OCI-LY3 (cell line): ENCODE data around the gene EFCAB8.

Experiments
- H2AFZ ChIP-seq: fragments of 200-600, 300-600 bp; shearing (Covaris generic); 2 replicates; pipeline ENCODE4 v1.6.0; 2014; ENCODE audit warnings: antibody characterized with exemption, low read depth, low read length
- H3K27ac ChIP-seq: fragments of 200-600, 300-600 bp; sonication (generic); 2 replicates; pipeline ENCODE4 v1.5.1; 2014; ENCODE audit warnings: mild to moderate bottlenecking, low read length, moderate library complexity, mixed read lengths
- H3K27me3 ChIP-seq: fragments of 200-600, 300-600 bp; sonication (generic); 2 replicates; pipeline ENCODE4 v1.6.1; 2014; ENCODE audit warnings: low read depth, low read length, mixed read lengths
- H3K36me3 ChIP-seq: fragments of 200-600, 300-600 bp; sonication (generic); replicated peaks from 2 replicates; pipeline ENCODE3; 2014; ENCODE audit warnings: low read depth, low read length, mixed read lengths
- H3K4me1 ChIP-seq: fragments of 300-600, 200-600 bp; sonication (generic); 2 replicates; pipeline ENCODE4 v1.6.1; 2014; ENCODE audit warnings: low read length, mixed read lengths
- H3K4me2 ChIP-seq: fragments of 200-600, 300-600 bp; sonication (generic); 2 replicates; pipeline ENCODE4 v1.6.1; 2014; ENCODE audit warnings: low read length, mixed read lengths
- H3K4me3 ChIP-seq: fragments of 300-600, 200-600 bp; sonication (generic); 2 replicates; pipeline ENCODE4 v1.5.1; 2014; ENCODE audit warnings: antibody characterized with exemption, mild to moderate bottlenecking, low read length, moderate library complexity
- H3K79me2 ChIP-seq: fragments of 300-600, 200-600 bp; shearing (Covaris generic); 2 replicates; pipeline ENCODE4 v1.6.1; 2014; ENCODE audit warnings: mild to moderate bottlenecking, low read length, mixed read lengths
- H3K9ac ChIP-seq: fragments of 300-600, 200-600 bp; shearing (Covaris generic); 2 replicates; pipeline ENCODE4 v1.6.0; 2014; ENCODE audit warnings: mild to moderate bottlenecking, low read length, moderate library complexity
- H3K9me3 ChIP-seq: fragments of 200-600, 300-600 bp; shearing (Covaris generic); 2 replicates; pipeline ENCODE4 v1.6.1; 2014; ENCODE audit warnings: low read length, mixed read lengths; ENCODE audit not compliant: insufficient read depth
- H4K20me1 ChIP-seq: fragments of 200-600, 300-600 bp; sonication (generic); 2 replicates; pipeline ENCODE4 v1.6.1; 2016; ENCODE audit warnings: low read length, mixed read lengths; ENCODE audit not compliant: insufficient read depth
- EZH2phosphoT487 ChIP-seq: fragments of 200-600 bp; shearing (Covaris generic); IDR thresholded peaks from 2 replicates; pipeline ENCODE4 v1.6.1; 2018; ENCODE audit warnings: antibody characterized with exemption, mixed run types, low read depth
- TF ChIP-seq, protein P1 (sequence below): fragments of 200-600, 300-600 bp; sonication (generic); IDR thresholded peaks from 2 replicates; pipeline ENCODE4 v1.5.1; 2014; ENCODE audit warnings: antibody characterized with exemption, low read length, low read depth

EFCAB8 gene

DNA sequence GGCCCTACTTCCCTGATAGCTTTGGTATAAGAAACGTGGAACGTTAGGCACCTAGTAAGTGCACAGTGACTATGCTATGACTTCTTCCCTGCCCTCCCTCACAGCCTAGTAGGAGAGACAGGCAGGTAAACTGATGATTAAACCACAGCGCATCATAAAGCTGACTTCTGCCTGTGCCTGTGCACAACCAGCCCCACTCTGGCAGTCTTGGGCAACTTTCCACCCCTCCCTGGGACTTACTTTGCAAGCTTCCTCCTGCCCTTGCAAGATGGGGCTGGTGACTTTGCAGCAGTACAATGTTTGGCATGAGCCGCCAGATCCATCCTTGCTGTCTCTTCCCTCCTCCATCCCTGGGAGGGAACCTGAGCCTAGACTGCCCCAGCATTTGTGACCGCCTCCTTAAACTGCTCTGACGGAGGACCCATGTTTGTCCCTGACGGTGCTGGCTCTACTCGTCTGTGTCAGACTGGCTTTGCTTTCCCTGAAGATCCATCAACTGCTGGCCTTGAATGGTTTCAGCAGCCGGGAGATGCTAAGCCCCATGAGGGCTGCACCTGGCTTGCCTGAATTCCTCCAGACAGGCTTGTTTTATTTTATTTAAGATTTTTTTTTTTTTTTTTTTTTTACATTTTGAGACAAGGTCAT lies 36.1 kb downstream of the EFCAB8 start:
- no peaks in the 10 kb centered on the region for H4K20me1 ChIP-seq
- H3K36me3 ChIP-seq: no peaks in the 10 kb centered on the region
- no peak overlapping the region for H2AFZ ChIP-seq
- H3K27me3 ChIP-seq: no peaks in the 10 kb centered on the region
- no peaks in the 10 kb centered on the region for H3K9me3 ChIP-seq
- H3K4me1 ChIP-seq: no peaks in the 10 kb centered on the region
- no peaks in the 10 kb centered on the region for H3K79me2 ChIP-seq
- H3K27ac ChIP-seq: no peak overlapping the region
- no peak for TF ChIP-seq EZH2phosphoT487
- TF ChIP-seq, protein P1, sequence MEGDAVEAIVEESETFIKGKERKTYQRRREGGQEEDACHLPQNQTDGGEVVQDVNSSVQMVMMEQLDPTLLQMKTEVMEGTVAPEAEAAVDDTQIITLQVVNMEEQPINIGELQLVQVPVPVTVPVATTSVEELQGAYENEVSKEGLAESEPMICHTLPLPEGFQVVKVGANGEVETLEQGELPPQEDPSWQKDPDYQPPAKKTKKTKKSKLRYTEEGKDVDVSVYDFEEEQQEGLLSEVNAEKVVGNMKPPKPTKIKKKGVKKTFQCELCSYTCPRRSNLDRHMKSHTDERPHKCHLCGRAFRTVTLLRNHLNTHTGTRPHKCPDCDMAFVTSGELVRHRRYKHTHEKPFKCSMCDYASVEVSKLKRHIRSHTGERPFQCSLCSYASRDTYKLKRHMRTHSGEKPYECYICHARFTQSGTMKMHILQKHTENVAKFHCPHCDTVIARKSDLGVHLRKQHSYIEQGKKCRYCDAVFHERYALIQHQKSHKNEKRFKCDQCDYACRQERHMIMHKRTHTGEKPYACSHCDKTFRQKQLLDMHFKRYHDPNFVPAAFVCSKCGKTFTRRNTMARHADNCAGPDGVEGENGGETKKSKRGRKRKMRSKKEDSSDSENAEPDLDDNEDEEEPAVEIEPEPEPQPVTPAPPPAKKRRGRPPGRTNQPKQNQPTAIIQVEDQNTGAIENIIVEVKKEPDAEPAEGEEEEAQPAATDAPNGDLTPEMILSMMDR: no peak
- H3K4me2 ChIP-seq: no peak overlapping the region
- H3K9ac ChIP-seq: no peak overlapping the region
- no peak overlapping the region for H3K4me3 ChIP-seq

DNA sequence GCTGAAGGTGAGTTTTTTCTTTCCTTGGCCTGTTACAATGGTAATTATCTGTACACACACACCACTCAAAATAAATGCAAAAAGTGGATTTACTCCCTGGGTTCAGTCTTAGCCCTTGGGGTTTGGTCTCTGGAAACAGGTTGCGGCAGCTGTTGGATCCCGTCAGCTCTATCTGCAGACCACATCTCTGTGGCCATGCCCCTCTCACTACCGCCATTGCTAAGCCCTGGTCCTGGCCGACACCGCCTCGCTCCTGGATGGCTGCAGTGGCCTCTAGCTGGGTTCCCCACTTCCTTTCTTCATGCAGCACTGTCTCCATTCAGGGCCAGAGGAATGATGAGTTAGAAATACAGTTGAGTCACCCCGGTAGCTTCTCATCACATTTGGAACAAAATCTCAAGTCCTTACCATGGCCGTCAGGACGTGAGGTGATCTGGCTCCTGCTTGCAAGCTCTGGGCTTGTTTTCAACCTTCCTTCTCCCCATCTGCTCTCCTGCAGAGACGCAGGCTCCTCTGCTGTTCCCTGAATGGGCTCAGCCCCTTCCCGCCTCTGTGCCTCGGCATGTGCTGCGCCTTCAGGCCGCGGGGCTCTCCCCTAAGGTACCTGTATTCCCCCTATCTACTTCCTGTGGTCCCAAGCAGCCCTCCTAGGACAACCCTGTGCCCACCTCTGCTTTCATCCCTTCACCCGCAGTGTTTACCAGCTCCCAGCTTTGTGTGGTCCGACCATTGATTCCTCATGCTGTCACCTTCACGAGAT lies 38.0 kb downstream of the EFCAB8 start:
- H4K20me1 ChIP-seq: no peaks in the 10 kb centered on the region
- H3K9ac ChIP-seq: no peak overlapping the region
- no peak overlapping the region for H3K4me3 ChIP-seq
- no peaks in the 10 kb centered on the region for H3K27me3 ChIP-seq
- H3K36me3 ChIP-seq: no peaks in the 10 kb centered on the region
- H3K79me2 ChIP-seq: no peaks in the 10 kb centered on the region
- no peak overlapping the region for H3K4me2 ChIP-seq
- H3K9me3 ChIP-seq: no peaks in the 10 kb centered on the region
- H3K27ac ChIP-seq: no peak overlapping the region
- no peak overlapping the region for H2AFZ ChIP-seq
- TF ChIP-seq, protein P1: no peak
- no peak for TF ChIP-seq EZH2phosphoT487
- no peaks in the 10 kb centered on the region for H3K4me1 ChIP-seq

DNA sequence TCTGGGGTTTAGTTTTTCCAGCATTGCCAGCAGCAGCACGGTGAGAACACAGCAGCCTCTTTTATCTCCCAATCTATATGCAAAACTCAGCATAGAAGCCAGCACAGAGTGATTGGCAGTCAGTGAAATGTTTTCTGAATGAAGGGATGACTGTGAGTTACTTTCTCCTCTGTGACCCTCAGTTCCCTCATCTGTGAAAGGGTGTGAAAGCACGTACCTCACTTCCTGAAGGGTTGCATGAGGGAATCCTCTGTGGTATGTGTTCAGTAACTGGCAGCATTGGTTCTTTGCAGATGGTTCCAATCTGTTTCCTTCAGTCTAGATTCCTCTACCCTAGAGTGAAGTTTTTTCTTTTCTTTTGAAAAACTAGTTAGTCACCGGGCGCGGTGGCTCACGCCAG lies 40.0 kb downstream of the EFCAB8 start:
- TF ChIP-seq, protein P1: no peak
- TF ChIP-seq EZH2phosphoT487: no peak
- Histone ChIP-seq H3K36me3 (no peaks in the 10 kb centered on the region), H3K9me3 (no peaks in the 10 kb centered on the region), H3K79me2 (no peaks in the 10 kb centered on the region), H4K20me1 (no peaks in the 10 kb centered on the region), H3K4me2 (no peak overlapping the region), H3K27me3 (no peaks in the 10 kb centered on the region), H3K27ac (no peak overlapping the region), H3K4me1 (no peaks in the 10 kb centered on the region), H2AFZ (no peak overlapping the region), H3K9ac (no peak overlapping the region), H3K4me3 (no peak overlapping the region)
